HepG2 (cell line): ENCODE data around the gene UBFD1.

Experiments
- BRF2 ChIP-seq: sonication (generic); formaldehyde crosslinking; IDR thresholded peaks from 2 replicates; pipeline ENCODE4 v1.8.1; 2022; ENCODE audit warnings: mild to moderate bottlenecking, missing genetic modification reagents
- E2F1 ChIP-seq: sonication (generic); formaldehyde crosslinking; IDR thresholded peaks from 2 replicates; pipeline ENCODE4 v1.5.0; 2020; ENCODE audit warnings: missing genetic modification reagents
- KMT2B ChIP-seq: IDR thresholded peaks from 2 replicates; pipeline ENCODE4 v1.6.1; 2016; ENCODE audit warnings: missing genetic modification reagents, missing compliant biosample characterization
- MAFG ChIP-seq: sonication (generic); formaldehyde crosslinking; IDR thresholded peaks from 2 replicates; pipeline ENCODE4 v1.5.1; 2020; ENCODE audit warnings: mild to moderate bottlenecking, missing genetic modification reagents
- MED1 ChIP-seq: sonication (generic); formaldehyde crosslinking; IDR thresholded peaks from 2 replicates; pipeline ENCODE4 v1.4.0; 2020; ENCODE audit warnings: missing genetic modification reagents
- POLR2A ChIP-seq, 2 experiments: IDR thresholded peaks; 2 replicates each; pipeline ENCODE4 v1.6.1; 2011; ENCODE audit warnings: low read depth in 2 of 2, low read length in 2 of 2, mild to moderate bottlenecking in 1 of 2, moderate library complexity in 1 of 2; ENCODE audit not compliant: insufficient read depth in 1 of 2
- ZNF644 ChIP-seq: IDR thresholded peaks from 2 replicates; pipeline ENCODE4 v1.6.1; 2016; ENCODE audit warnings: low read depth

- TF ChIP-seq ZNF644 (CRISPR knock-in tag) (no peak), E2F1 (no peak), MAFG (no peak), MED1 (no peak), POLR2A (IDR thresholded peaks at IDR 0.05; ENCODE audit: insufficient read depth in 1 of 2, low read depth in 2 of 2, low read length in 2 of 2) (no peak), KMT2B (CRISPR knock-in tag) (no peak), BRF2 (no peak)
Measured at GRCh38 chr16:23567602-23568001, 10.1 kb downstream of the UBFD1 start.
